DMS153 treated with DMSO at 0.1 percent for 48 hours (cell line): ENCODE data around the gene EIF3F.
"Not testable (repeated sequence)": the region's sequence is repeated elsewhere in the genome, so short reads cannot be mapped to it uniquely, and the experiment has no call there.

Experiments used
- DNase-seq: peaks from one replicate; lab custom pipeline; 2025; ENCODE audit not compliant: unreplicated experiment; lab: John Stamatoyannopoulos, UW

Gene EIF3F

DNA sequence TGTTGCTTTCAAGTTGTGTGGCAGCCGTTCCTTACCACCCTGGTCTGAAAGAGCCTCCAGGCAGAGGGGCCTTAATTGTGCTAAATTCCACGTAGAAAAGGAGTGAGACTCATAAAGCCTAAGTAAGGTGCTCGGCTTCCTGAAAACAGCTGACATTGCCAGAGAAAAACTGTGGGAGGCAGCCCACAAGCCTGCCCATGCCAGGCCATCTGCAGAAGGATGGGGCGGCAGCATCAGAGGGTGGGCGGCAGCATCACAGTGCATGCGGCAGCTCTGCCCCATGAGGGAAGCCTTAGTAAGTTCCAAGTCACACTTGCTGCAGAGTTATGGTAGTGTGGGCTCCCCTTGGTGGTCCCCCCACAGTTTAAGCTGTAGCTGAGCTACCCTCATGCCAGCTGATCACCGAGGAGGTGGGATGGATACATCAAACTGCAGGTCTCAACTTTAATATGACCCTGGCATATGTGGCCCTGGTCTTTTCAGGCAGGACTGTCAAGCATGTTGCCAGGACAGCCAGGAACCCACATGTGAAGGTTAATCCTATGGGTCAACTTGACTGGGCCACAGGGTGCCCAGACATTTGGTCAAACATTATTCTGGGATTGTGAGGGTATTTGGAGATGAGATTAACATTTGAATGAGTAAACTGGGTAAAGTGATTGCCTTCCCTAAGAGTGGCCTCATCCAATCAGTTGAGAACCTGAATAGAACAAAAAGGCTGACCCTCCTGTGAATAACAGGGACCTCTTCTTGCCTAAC is 3.1 kb upstream of the EIF3F start:
- DNase-seq, result no peak

GRCh38 chr11:7987560-7987883 is 385 bp downstream of the EIF3F start:
- DNase-seq, result not testable (repeated sequence)

DNA sequence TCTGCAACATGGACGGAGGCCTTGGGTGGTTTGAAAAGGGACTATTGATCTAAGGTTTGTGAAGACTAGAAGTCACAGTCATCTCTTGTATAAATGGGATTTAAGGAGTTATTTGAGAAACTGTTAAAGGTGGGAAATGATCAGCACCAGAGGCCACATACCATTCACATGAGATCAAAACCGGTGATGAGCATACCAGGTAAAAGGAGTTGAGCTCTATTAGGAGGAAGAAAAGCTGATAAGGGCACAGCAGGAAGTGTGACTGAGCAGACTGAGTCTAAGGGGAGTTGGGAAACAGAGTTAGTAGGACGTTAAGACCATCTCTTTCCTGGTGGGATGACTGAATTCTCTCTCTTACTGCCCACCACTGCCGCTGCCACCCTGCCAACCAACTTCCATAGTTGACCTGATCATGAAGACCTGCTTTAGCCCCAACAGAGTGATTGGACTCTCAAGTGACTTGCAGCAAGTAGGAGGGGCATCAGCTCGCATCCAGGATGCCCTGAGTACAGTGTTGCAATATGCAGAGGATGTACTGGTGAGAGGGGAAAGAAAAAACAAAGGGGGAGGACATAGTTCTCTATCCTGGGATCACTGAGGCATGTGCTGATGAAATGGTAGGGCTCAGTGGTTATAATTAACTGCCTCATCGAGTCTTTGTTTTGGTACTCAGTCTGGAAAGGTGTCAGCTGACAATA is 7.6 kb downstream of the EIF3F start:
- no peak for DNase-seq

DNA sequence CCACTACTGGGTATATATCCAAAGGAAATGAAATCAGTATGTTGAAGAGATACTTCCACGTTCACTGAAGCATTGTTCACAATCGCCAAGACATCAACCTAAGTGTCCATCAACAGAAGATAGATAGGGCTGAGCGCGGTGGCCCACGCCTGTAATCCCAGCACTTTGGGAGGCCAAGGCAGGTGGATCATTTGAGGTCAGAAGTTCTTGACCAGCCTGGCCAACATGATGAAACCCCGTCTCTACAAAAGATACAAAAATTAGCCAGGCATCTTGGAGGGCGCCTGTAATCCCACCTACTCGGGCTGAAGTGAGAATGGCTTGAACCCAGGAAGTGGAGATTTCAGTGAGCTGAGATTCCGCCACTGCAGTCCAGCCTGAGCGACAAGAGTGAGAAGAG is 12.7 kb downstream of the EIF3F start:
- DNase-seq, result no peak

DNA sequence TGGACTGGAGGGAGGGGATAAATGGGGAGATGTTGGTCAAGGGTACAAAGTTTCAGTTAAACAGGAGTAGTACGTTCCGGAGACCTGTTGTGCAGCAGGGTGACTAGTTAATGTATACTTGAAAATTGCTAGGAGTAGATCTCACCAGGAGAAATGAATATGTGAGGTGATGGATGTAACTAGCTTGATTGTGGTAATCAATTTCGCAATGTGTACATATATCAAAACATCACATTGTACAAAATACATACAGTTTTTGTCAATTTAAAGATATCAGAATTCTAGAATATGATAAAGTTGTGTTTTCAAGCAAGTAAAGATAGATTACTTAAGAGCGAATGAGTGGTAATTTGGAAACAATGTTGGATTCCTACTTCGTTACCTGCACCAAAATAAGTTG is 13.3 kb downstream of the EIF3F start:
- DNase-seq, result no peak

DNA sequence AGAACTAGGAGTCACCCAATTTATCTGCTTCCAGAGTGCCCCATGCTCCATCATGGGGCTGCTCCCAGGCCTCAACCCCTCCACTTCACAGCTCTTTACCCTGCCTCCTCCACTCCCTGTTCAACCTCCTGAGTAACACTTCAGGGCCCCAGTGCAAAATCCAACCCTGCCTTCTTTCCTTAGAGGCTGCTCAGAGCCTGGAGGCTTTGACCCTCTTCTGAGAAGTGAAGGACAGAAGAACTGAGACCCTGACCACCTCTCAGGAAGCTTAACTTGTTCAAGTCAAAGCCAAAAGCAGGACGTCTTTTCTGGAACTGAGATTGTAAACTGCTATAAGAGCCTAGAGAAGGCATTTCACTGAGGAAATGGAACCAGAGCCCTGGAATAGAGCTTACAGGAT is 15.5 kb downstream of the EIF3F start:
- DNase-seq, result no peak

- DNase-seq, result no peak
Measured at GRCh38 chr11:8003187-8003586, 16.1 kb downstream of the EIF3F start.

- DNase-seq, result no peak
Measured at GRCh38 chr11:8004008-8004407, 16.9 kb downstream of the EIF3F start.

DNA sequence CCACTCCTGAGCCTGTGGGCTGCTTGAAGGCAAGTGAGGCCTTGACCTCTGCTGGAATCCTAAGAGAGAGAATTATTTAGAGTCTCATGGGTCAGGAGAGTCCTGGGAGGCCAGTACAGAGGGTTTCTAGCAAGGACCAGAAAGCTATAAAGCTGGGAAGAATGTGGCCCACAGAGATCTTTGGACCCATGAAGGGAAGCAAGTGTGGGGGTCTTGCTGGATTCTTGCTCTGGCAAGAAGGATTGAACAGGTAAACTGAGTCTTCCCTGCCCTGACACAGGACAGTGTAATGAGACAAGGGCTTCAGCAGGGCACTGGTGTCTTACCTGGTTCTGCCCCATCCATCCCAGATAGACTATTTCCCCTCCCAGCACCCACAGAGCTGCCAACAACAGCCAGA is 18.4 kb downstream of the EIF3F start:
- no peak for DNase-seq

GRCh38 chr11:8006349-8006977 is 19.3 kb downstream of the EIF3F start:
- peak; percentile 51 for DNase-seq

DNA sequence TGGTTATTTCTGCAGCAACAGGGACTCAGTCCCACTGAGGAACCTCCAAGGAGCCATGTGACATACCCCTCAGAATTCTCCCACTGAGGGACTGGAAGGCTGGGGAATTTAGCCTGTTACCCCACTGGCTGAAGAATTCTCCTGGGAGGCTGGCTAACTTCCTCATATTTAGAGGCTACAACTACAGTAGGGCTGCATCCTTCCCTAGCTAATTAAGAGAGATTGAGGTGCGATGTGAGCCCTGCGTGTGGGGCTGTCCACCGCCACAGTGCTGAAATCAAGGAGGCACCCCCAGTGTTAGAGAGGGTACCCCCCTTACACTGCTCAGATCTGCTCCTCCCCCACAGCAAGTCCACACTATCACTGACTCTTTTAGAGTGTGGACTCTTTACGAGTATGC is 21.1 kb downstream of the EIF3F start:
- DNase-seq, result no peak

DNA sequence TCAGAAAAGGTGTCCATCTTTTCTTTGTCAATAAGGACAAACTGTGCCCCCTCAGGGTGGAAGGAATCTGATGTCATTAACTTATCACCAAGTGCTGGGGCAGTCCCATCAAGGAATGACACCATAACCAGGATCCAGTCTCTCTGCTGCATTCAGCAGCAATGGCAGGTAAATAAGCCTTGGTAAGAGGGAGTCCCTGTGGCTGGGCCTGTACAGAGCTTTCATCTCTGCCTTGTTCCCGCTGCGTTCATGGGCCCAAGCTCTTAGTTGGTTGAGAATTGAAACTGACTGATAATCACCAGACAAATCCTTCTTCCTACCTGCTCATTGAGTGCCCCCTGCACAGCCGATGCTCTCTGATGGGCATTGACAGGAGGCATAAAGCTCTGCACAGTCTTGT is 22.7 kb downstream of the EIF3F start:
- DNase-seq, result no peak

DNA sequence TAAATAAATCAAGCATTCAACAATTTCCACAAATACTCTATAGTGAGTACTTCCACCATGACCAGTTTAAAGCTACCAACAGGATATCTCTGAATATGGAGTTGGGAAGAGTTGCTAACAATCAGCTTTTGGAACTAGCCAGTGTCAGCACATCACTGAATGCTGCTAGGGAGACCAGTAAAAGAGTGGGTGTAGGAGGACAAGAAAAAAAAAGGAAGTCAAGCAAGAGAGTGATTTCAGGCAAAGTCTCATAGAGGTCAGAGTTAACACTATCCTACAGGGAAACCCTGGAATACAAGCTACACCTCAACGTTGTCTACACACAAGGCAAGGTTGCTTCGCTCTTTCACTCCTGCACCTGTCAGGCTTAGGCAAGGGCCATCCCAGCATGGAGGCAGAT is 24.2 kb downstream of the EIF3F start:
- DNase-seq, result no peak

DNA sequence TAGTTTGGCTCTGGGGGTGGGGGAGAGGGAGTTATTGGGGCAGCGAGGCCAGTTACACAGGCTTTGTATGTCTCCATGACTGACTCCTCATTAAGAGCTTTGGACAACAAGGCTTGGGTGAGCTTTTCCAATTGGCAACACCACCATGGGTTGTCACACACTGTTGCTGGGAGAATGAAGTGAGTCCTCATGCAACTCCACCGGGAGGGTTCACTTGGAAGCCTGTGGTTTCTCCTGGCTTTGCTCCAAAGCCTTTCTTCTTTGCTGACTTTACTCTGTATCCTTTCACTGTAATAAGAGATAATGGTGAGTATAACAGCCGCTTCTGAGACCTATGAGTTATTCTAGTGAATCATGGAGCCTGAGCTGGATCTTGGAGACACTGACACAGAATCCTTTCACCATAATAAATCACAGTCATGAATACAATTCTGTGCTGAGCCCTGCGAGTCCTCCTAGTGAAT is 24.9 kb downstream of the EIF3F start:
- no peak for DNase-seq

DNA sequence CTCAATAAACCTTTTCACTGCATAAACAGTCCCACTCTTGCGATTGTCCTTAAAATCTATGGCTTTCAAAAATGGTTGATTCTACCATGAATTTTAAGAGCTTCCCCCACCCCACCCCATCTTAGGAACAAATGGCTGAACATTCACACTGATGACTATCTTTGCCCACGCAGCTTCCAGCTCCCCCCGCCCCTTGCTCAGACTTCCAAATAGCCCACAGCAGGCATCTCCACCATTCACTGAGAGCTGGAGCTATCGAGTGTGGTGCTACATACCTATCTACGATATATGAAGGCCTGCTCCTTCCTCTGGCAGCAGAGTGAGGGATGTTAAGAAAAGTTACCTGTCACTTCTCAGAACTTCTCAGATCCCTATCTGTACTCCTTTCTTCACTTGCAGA is 26.7 kb downstream of the EIF3F start:
- no peak for DNase-seq

DNA sequence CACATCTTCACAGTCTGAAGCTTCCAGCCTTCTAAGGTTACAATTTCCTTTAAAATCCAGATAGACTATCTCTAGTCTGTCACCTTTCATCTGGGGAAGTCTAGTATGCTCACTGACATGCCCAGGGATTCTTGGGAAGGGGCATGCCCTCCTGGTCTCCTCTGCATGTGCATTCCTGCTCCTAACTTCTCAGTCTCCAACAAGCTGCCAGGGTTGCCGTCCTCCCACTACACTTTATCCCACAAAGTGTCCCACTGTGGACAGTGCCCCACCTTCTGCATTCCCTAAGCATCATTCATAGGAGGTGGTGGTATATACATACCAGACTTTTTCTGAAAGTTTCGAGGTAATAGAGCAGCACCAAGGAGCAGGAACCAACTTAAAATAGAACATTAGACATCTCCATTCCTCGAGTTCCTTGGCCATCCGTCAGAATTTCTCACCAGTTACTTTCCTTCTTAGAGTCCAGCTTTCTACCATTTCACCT is 28.7 kb downstream of the EIF3F start:
- no peak for DNase-seq

- DNase-seq, result no peak
Measured at GRCh38 chr11:8016440-8016839, 29.3 kb downstream of the EIF3F start.

DNA sequence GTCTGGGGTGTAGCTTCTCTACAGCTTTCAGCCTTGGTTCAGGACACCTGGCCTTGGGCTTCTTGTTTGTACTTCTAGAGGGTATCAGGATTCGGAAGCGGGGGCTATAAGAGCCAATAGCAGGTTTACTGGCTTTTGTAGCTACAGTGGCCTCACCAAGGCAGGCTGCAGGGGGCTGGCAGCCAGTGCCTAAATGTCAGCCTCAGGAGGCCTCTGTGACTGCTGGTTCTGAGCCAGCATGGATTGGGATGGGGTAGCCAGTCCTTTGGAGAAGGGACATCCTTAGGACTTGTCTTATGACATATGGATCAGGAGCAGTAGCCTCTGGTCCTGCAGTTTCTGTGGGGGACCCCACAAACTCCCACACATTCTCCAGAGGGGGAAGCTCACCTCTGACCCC is 29.9 kb downstream of the EIF3F start:
- no peak for DNase-seq

DNA sequence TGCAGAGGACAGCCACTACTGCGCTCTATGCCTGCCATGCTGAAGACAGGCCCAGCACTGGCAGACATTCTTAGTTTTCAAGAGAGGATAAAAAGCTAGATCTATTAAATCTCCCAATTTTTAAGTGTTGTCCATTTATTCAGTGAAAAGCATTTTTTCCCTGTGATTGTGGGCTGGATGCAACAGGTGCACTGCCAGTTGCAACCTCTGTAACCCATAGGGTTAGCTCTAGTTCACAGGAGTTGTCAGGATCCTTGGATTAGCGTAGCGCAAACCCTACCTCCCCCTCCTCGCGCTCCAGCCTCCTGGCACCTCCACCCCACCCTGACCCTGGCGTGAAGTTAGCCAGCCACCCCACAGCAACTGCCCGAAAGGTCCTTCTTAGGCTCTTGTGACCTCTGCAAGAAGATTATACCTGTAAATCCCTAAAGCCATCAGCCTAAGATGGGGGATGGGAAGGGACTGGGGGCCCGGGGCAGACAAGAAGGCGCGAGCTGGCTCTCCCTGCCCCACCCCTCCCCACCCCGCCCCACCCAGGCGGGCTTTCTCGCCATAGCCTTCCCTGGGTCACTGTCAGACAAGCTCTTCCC is 30.9 kb downstream of the EIF3F start:
- no peak for DNase-seq

DNA sequence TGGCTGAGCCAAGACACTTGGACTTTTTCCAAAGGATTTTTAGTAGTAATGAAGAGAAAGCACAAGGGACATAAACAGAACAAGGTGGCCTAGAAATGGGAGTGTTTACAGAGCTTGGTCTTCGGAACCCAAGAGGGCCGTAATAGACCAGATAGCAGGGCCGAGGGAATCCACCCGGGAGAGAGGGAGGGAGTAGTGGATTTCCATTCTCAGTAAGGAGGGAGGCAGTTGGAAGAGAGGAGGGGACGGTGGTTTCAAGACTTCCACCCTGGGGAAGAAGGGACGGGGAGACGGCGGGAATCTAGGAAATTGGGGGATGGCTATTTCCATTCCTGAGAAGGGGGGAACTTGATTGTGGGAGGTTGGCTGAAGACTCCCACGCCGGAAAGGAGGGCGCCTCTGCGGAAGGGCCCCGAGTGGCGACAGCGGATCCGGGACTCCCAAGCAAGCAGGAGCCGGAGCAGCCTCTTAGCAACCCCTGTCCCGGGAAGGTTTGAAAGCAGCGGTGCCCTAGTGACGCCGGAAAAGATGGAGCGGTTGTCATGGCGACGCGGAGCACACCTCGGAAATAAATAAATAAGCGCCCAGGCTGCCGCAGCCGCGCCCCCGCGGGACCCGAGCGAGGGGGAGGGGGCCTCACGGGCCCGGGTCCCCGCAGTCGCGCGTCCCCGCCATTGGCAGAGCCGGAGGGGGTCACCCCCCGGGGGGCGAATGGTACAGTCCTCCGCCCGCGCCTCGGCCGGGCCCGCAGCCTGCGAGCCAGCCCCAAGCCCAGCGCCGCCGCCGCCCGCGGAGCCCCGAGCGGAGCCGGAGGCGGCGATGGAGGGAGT is 31.6 kb downstream of the EIF3F start:
- peak; percentile 3 for DNase-seq
